Suppressor macrophage treated with lipopolysaccharide for 1 hour (primary cell): ENCODE results near the gene NRAS.
A peak's percentile ranks its signal among the peaks of the same experiment; 100 is the strongest.
"Not testable (repeated sequence)": the region's sequence is repeated elsewhere in the genome, so short reads cannot be mapped to it uniquely, and the experiment has no call there.

Experiments used
- DNase-seq, 3 donors: peaks; one replicate each; pipeline ENCODE4 v3.0.0-alpha.2; 2020 to 2022

NRAS gene

DNA sequence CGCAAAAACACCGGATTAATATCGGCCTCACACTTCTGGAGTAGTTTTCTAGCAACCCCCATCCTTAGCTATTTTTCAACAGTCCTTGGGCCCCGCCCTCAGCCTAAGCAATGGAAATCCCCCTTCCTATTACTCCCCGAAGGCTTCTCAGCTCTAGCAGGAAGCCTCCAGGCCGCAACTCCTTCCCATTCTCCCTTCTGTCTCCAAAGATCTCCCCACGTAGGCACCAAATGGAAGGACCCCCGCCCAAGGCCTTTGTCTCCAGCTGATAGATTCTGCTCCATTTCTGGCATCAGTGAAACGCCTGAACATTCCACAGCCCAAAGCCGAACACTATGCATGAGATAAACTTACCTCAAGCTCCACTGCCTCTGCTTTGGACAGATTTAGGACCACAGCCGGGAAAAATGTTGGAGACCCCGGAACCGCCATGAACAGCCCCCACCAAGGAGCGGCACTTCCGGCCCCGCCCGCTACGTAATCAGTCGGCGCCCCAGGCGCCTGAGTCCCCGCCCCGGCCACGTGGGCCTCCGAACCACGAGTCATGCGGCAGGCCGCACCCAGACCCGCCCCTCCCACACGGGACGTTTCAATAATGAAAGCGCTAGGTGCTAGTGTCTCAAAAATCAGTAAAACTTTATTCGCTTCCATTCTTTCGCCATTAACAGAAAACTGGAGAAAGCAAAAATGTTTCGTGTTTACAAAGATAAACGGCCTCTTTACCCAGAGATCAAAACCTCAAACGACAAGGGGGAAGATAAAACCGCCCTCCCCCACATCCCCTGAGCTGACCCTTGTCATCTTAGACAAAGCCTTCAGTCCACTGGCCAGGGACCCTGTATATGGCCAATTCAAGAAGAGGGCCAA is at the start of gene NRAS:
NRAS (minus strand) TSS at position 468 of the 867 bp plus-strand sequence. CDS start 611 bp downstream, outside the sequence.
- peak; percentile 97 to 99 (median 98) for DNase-seq

DNA sequence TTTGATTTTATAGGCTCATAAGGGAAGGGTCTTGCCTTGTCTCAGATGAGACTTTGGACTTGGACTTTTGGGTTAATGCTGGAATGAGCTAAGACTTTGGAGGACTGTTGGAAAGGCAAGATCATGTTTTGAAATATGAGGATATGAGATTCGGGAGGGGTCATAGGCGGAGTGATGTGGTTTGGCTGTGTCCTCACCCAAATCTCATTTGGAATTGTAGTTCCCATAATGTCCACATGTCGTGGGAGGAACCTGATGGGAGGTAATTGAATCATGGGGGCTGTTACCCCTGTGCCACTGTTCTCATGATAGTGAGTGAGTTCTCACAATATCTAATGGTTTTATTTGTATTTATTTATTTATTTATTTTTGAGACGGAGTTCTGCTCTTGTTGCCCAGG is 48.1 kb upstream of the NRAS start:
- no peak for DNase-seq

DNA sequence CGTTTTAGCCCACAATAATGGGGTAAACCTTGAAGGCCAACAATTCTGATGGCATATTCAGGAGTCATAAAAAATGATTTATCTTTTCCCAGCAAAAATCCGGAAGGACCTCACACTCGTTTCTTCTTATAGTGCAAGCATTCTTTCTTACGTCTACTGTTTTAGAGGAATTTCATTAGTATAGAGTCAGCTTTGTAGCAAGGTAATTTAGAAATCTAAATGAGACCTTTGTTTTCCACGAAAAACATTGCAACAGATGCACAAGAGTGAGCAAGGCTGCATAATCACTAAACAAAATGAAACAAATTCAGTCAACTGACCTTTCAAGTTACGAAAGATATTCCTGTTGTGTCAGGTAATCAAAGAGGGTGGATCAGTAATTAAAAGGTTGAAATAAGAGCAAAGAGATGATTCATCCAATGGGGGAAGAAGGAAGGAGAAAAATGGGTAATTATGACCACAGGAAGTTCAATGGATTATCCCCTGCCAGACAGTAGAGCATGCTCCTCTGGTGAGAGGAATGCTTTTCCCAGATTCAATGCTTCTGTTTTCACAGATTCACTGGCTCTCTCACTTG is 41.8 kb upstream of the NRAS start:
- peak in 2 of 3 donors; percentile 15 to 37 for DNase-seq

DNA sequence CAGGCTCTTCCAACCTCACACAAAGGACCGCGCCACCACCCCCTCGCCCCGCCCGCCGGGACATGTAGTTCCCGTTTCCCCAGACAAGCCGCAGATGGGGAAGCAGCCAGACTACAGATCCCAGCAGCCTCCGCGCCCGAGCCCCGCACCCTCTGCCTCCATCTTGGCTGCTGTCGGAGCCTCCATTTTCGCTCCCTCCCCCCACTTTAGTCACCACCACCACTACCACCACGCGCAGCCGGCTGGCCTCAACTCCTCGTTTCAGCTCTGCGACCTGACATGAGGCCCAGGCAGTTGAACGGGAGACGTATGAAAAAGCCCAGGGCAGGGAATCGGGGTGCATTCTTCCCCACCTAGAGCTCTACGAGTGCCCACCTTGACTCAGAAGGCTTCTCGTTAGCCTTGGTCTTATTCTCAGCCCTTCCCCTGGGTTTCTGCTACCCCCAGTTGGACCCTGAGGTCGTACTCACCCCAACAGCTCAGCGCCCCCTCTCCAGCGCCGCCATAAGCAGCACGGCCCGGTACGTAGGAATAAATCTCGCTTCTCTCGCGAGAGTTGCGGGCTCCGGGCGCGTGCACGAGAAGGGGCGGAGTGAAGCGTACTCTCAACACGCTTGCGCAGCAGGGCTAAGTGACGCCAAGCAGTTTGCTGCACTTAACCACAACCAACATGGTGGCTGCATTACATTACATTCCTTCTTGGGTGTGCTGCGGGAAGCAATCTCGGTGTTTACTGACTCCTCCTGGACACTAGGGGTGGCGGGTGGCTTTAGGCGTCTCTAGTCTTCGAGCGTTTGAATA is 41.1 kb upstream of the NRAS start, which contains the start of gene CSDE1:
CSDE1 (minus strand) TSS at position 530 of the 801 bp plus-strand sequence. CDS start 18,094 bp downstream, outside the sequence.
- DNase-seq: peak; percentile 98 to 100 (median 100)

- peak; percentile 83 to 87 (median 85) for DNase-seq
Observed at GRCh38 chr1:114756949-114757454, 40.4 kb upstream of the NRAS start.

- DNase-seq: peak in 1 of 3 donors; percentile 33
Observed at GRCh38 chr1:114756009-114756892, 39.7 kb upstream of the NRAS start.

- DNase-seq: peak; percentile 20 to 54 (median 50)
Observed at GRCh38 chr1:114755006-114755931, 38.7 kb upstream of the NRAS start.

- not testable (repeated sequence) for DNase-seq
Observed at GRCh38 chr1:114753702-114754101, 37.1 kb upstream of the NRAS start.

DNA sequence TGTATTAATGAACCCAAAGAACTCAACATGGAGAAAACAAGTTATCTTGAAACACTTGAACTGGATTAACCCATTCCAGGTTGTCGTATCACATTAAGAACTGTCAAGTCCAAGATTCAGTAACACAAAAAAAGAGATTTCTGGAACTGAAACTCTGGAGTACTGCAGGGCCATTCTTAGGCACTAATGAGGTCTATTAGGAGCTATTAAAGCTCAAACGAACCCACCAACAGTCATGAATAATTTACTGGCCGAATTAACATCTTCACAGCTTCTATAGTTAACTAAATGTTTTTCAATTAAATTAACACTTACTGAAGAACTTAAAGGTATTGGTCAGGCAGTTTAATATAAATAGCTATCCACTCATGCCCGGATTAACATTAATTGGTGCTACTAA is 36.6 kb upstream of the NRAS start:
- no peak for DNase-seq

DNA sequence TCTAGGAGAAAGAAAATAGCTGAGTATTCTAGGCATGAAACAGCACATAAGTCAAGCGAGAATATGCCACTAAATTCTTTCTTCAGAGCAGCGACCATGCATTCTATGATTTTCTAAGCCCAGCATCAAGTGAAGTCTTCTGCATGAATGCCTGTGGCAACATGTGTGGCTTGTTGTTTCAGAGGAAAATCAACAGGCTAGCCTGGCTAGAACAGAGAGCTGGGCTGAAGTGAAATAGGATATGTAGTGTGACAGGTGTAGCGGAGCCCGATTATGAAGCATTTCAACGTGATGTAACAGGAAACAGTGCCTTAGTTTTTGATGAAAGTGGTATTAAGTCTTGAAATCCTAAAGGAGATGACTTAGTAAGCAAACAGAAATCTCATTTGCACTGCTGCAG is 34.2 kb upstream of the NRAS start:
- no peak for DNase-seq

DNA sequence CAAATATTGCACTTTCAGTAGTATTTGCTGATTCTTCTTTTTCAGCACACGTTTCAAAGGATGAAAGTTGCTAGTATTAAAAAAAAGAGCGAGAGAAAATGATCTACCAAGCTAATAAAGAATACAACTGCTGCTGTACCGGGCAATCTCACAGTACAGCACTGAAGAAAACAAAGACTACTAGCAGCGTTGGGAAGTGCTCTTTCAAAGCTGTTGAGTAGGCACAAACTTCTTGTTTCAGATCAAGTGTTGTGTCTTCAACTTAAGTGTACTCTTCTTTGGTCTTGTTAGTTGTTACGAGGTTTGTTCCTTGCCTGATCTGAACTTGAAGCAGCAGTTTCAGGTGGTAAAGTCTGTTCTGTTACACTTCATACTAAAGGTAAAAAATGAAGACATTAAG is 33.3 kb upstream of the NRAS start:
- no peak for DNase-seq

DNA sequence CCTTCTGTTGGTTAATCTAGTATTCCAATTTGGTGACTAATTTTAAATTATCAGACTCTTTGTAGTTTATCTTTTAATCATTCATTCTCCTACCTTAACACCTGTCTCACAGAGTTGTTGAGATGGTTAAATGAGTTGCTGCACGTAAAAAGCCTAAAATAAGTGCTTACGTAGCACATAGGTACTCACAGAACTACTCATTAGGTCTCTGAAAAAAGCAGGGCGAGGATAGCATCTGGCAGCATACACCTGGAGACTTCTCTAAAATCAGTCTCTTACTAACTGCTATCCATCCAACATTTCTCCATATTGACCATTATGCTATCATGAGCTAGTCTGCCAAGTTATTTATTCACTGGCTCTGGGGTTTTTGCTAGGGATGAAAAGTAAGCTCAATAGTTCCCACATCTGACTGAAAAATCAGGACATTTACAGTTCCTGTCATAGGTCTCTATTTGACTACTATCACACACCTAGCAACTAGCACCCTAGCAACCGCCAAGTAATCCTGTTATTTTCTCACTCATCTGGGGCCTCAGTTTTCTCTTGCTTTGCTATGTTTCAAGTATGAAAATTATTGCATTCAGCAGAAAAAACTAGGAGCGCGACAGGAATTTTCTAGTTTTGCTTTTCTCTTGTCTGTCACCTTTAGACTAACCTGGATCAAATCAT is 30.0 kb upstream of the NRAS start:
- no peak for DNase-seq

DNA sequence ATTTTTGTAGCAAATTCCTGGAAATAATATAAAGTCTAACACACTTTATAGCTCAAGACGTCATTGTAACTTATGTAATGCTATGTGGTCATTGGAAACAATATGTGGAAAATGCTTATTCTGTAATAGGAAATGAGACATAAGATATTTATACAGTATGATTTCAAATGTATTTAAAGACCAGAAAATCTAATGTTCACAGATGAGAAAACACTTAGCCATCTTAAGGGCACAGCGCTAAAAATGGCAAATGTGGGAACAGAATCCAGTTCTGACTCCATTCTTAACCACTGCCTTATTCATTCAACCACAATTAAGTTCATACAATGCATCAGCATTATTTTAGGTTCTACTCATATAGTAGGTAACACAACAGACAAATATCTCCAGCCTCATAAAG is 28.7 kb upstream of the NRAS start:
- DNase-seq: peak in 2 of 3 donors; percentile 57 to 69

GRCh38 chr1:114741963-114742746 is 25.6 kb upstream of the NRAS start:
- DNase-seq: no peak

- no peak for DNase-seq
Observed at GRCh38 chr1:114740331-114740730, 23.8 kb upstream of the NRAS start.

- DNase-seq: no peak
Observed at GRCh38 chr1:114737314-114737849, 20.8 kb upstream of the NRAS start.

DNA sequence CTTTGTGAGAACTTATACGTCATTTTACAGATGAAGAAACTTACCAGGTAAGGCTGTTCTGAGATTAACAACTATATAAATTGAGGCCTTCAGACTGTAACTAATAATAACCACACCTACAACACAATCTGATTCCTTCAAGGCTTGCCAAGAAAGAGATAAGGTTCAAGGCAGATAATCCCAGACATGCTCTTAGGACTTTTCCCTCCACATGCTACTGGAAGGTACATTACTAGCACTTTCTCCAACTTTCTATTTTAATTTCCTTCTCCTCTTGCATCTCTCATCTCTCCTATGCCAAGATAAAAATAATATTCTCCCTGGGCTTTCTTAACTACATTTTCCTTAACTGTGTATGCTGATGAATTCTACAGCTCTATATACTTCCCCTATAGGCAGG is 18.9 kb upstream of the NRAS start:
- DNase-seq: no peak

- DNase-seq: no peak
Observed at GRCh38 chr1:114729782-114730181, 13.2 kb upstream of the NRAS start.

- DNase-seq: no peak
Observed at GRCh38 chr1:114728553-114728952, 12.0 kb upstream of the NRAS start.
